ENCODE data around the gene PFDN1.

DNA sequence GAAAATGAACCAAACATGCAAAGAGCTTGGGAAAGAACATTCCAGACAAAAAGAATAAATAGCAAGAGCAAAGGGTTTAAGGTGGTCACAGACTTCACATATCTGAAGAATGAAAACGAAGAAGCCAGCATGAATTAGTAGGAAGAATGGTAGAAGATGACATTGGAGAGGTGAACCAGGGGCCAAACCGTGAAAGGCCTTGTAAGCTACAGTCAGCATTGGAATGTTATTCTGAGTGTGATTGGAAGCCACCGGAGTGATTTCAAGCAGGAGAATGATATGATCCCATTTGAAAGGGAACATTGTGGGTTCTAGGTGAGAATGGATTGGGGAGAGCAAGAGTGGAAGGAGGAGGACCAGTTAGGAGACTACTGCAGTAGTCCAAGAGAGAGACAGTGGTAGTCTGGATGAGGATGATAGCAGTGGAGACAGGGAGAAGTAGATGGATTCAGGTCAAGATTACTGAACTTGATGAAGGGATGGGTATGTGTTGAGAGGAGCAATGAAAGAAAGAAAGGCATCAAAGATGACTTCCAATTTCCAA lies 6.9 kb upstream of the PFDN1 start:
- TF ChIP-seq, protein P1, sequence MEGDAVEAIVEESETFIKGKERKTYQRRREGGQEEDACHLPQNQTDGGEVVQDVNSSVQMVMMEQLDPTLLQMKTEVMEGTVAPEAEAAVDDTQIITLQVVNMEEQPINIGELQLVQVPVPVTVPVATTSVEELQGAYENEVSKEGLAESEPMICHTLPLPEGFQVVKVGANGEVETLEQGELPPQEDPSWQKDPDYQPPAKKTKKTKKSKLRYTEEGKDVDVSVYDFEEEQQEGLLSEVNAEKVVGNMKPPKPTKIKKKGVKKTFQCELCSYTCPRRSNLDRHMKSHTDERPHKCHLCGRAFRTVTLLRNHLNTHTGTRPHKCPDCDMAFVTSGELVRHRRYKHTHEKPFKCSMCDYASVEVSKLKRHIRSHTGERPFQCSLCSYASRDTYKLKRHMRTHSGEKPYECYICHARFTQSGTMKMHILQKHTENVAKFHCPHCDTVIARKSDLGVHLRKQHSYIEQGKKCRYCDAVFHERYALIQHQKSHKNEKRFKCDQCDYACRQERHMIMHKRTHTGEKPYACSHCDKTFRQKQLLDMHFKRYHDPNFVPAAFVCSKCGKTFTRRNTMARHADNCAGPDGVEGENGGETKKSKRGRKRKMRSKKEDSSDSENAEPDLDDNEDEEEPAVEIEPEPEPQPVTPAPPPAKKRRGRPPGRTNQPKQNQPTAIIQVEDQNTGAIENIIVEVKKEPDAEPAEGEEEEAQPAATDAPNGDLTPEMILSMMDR (IDR thresholded peaks at IDR 0.05), result no peak
- TF ChIP-seq POLR2A (IDR thresholded peaks at IDR 0.05), result no peak
